Neural cell (in vitro differentiated cells): ENCODE measurements around the gene TMEM219. TPM values are rescaled to one million over a fixed set of nuclear protein-coding genes. Genes with fewer than 3 reads are reported as not detected.

Source experiments
- H2AFZ ChIP-seq: fragments of 200-600, 300-800 bp; sonication (generic), shearing (Covaris generic); 2 replicates; pipeline ENCODE4 v1.6.0; 2014; ENCODE audit warnings: low read depth, mild to moderate bottlenecking, antibody characterized with exemption, low read length, moderate library complexity
- H3F3A ChIP-seq: fragments of 200-600 bp; shearing (Covaris generic); 2 replicates; pipeline ENCODE4 v1.6.1; 2016; ENCODE audit warnings: mild to moderate bottlenecking, moderate library complexity, mixed read lengths, antibody characterized with exemption, low read length; ENCODE audit not compliant: insufficient read depth, poor library complexity, severe bottlenecking
- H3K27ac ChIP-seq: fragments of 200-600, 300-800 bp; sonication (generic), shearing (Covaris generic); 2 replicates; pipeline ENCODE4 v1.5.1; 2014; ENCODE audit warnings: mild to moderate bottlenecking, low read length, moderate library complexity
- H3K27me3 ChIP-seq: fragments of 300-800, 200-600 bp; sonication (generic), shearing (Covaris generic); 2 replicates; pipeline ENCODE4 v1.6.0; 2014; ENCODE audit warnings: mild to moderate bottlenecking, low read depth, low read length, moderate library complexity; ENCODE audit not compliant: insufficient read depth
- H3K36me3 ChIP-seq: fragments of 300-800, 200-600 bp; sonication (generic), shearing (Covaris generic); 2 replicates; pipeline ENCODE4 v1.5.1; 2014; ENCODE audit warnings: mild to moderate bottlenecking, antibody characterized with exemption, low read length, moderate library complexity; ENCODE audit not compliant: insufficient read depth
- H3K4me2 ChIP-seq: fragments of 300-800, 200-600 bp; sonication (generic), shearing (Covaris generic); 2 replicates; pipeline ENCODE4 v1.6.0; 2014; ENCODE audit warnings: mild to moderate bottlenecking, low read length
- H3K4me3 ChIP-seq: fragments of 300-800, 200-600 bp; sonication (generic), shearing (Covaris generic); 2 replicates; pipeline ENCODE4 v1.5.1; 2014; ENCODE audit warnings: mild to moderate bottlenecking, low read length, moderate library complexity
- H3K79me2 ChIP-seq: fragments of 200-600 bp; shearing (Covaris generic); replicated peaks from 2 replicates; pipeline ENCODE4 v1.6.0; 2014; ENCODE audit warnings: mild to moderate bottlenecking, low read length, moderate library complexity; ENCODE audit not compliant: insufficient read depth
- H3K9ac ChIP-seq: fragments of 300-800, 200-600 bp; sonication (generic), shearing (Covaris generic); 2 replicates; pipeline ENCODE4 v1.6.1; 2016; ENCODE audit warnings: mild to moderate bottlenecking, low read length, mixed read lengths
- H3K9me2 ChIP-seq: fragments of 200-600 bp; shearing (Covaris generic); 2 replicates; pipeline ENCODE4 v1.6.1; 2016; ENCODE audit warnings: mild to moderate bottlenecking, low read length, mixed read lengths; ENCODE audit not compliant: insufficient read depth
- H3K9me3 ChIP-seq: fragments of 200-600, 300-800 bp; sonication (generic), shearing (Covaris generic); 2 replicates; pipeline ENCODE4 v1.6.1; 2016; ENCODE audit warnings: mild to moderate bottlenecking, mixed run types, low read length, moderate library complexity, mixed read lengths
- H4K20me1 ChIP-seq: fragments of 200-600 bp; shearing (Covaris generic); 2 replicates; pipeline ENCODE4 v1.6.1; 2016; ENCODE audit warnings: mild to moderate bottlenecking, mixed run types; ENCODE audit not compliant: insufficient read depth
- EP300 ChIP-seq: fragments of 450-650 bp; conservative IDR thresholded peaks from 2 replicates; pipeline ENCODE4 v1.6.1; 2014; ENCODE audit warnings: antibody characterized with exemption, mild to moderate bottlenecking, moderate library complexity; ENCODE audit not compliant: poor library complexity, severe bottlenecking
- EZH2 ChIP-seq: fragments of 200-600, 300-800 bp; shearing (Covaris generic), sonication (generic); IDR thresholded peaks from 2 replicates; pipeline ENCODE4 v1.6.1; 2014; ENCODE audit warnings: antibody characterized with exemption, low read length, borderline replicate concordance, mild to moderate bottlenecking; ENCODE audit not compliant: insufficient read depth, poor library complexity, severe bottlenecking
- MXI1 ChIP-seq: fragments of 450-650 bp; conservative IDR thresholded peaks from 2 replicates; pipeline ENCODE4 v1.6.1; 2014; ENCODE audit warnings: antibody characterized with exemption, mild to moderate bottlenecking; ENCODE audit not compliant: poor library complexity, severe bottlenecking
- POLR2AphosphoS5 ChIP-seq: IDR thresholded peaks from 2 replicates; pipeline ENCODE4 v1.6.1; 2012
- RAD21 ChIP-seq: fragments of 450-650 bp; conservative IDR thresholded peaks from 2 replicates; pipeline ENCODE4 v1.6.1; 2014; ENCODE audit warnings: antibody characterized with exemption, mild to moderate bottlenecking, moderate library complexity
- REST ChIP-seq: IDR thresholded peaks from 2 replicates; pipeline ENCODE4 v1.6.1; 2012; ENCODE audit warnings: borderline replicate concordance
- SMC3 ChIP-seq: fragments of 450-650 bp; conservative IDR thresholded peaks from 2 replicates; pipeline ENCODE4 v1.6.1; 2014; ENCODE audit warnings: antibody characterized with exemption, mild to moderate bottlenecking, moderate library complexity; ENCODE audit not compliant: poor library complexity
- TAF1 ChIP-seq: IDR thresholded peaks from 2 replicates; pipeline ENCODE4 v1.6.1; 2012; ENCODE audit warnings: low read depth
- polyA plus RNA-seq: library from polyadenylated mRNA; depleted of rRNA; stranded (reverse); fragments of >200 nt; gene quantifications from 2 replicates; pipeline ENCODE4 v1.2.3, GENCODE V29; 2014
- TF ChIP-seq, protein P1 (sequence below): fragments of 450-650 bp; IDR thresholded peaks from 2 replicates; pipeline ENCODE4 v1.5.1; 2014; ENCODE audit warnings: antibody characterized with exemption, mild to moderate bottlenecking, moderate library complexity; ENCODE audit not compliant: poor library complexity, severe bottlenecking

The TMEM219 gene
- polyA plus RNA-seq, 1 donor from 2014 or later, result 154 TPM

- H3K36me3 ChIP-seq, result no peaks in the 10 kb centered on the region
- no peak overlapping the region for H3K4me2 ChIP-seq
- no peaks in the 10 kb centered on the region for H3K27me3 ChIP-seq
- H3F3A ChIP-seq, result no peaks in the 10 kb centered on the region
- H3K9ac ChIP-seq, result no peak overlapping the region
- no peak for TF ChIP-seq POLR2AphosphoS5
- TF ChIP-seq MXI1, result no peak
- TF ChIP-seq EZH2, result no peak
- TF ChIP-seq, protein P1, sequence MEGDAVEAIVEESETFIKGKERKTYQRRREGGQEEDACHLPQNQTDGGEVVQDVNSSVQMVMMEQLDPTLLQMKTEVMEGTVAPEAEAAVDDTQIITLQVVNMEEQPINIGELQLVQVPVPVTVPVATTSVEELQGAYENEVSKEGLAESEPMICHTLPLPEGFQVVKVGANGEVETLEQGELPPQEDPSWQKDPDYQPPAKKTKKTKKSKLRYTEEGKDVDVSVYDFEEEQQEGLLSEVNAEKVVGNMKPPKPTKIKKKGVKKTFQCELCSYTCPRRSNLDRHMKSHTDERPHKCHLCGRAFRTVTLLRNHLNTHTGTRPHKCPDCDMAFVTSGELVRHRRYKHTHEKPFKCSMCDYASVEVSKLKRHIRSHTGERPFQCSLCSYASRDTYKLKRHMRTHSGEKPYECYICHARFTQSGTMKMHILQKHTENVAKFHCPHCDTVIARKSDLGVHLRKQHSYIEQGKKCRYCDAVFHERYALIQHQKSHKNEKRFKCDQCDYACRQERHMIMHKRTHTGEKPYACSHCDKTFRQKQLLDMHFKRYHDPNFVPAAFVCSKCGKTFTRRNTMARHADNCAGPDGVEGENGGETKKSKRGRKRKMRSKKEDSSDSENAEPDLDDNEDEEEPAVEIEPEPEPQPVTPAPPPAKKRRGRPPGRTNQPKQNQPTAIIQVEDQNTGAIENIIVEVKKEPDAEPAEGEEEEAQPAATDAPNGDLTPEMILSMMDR, result no peak
- no peak for TF ChIP-seq TAF1
- no peak for TF ChIP-seq RAD21
- TF ChIP-seq REST, result no peak
- no peak for TF ChIP-seq EP300
- TF ChIP-seq SMC3, result no peak
- H3K79me2 ChIP-seq, result peaks cover 41% of the 10 kb centered on the region
- no peak overlapping the region for H3K27ac ChIP-seq
- H3K9me3 ChIP-seq, result no peaks in the 10 kb centered on the region
- H3K9me2 ChIP-seq, result no peaks in the 10 kb centered on the region
- H3K4me3 ChIP-seq, result no peak overlapping the region
- no peak overlapping the region for H2AFZ ChIP-seq
- peaks cover 12% of the 10 kb centered on the region for H4K20me1 ChIP-seq
Measured at GRCh38 chr16:29978081-29978480, 16.2 kb downstream of the TMEM219 start.

- peaks cover 41% of the 10 kb centered on the region for H3K79me2 ChIP-seq
Measured at GRCh38 chr16:29978564-29979270, 16.8 kb downstream of the TMEM219 start.

More at GRCh38 chr16:29978564-29979270, 16.8 kb downstream of the TMEM219 start:
- Histone ChIP-seq H3K27ac (no peak overlapping the region), H3F3A (no peaks in the 10 kb centered on the region), H2AFZ (no peak overlapping the region), H3K36me3 (no peaks in the 10 kb centered on the region), H3K27me3 (no peaks in the 10 kb centered on the region), H3K9me3 (no peaks in the 10 kb centered on the region), H3K4me2 (no peak overlapping the region), H3K9ac (no peak overlapping the region), H3K4me3 (no peak overlapping the region), H3K9me2 (no peaks in the 10 kb centered on the region), H4K20me1 (peaks cover 12% of the 10 kb centered on the region)
- TF ChIP-seq REST (no peak), EP300 (no peak), RAD21 (no peak), POLR2AphosphoS5 (no peak), SMC3 (no peak), TAF1 (no peak), EZH2 (no peak), MXI1 (no peak)
- TF ChIP-seq, protein P1, result no peak
